K562 (cell line): Measurements from ENCODE around the gene PODNL1. TPM values are rescaled to one million over a fixed set of nuclear protein-coding genes. Genes with fewer than 3 reads are reported as not detected.

Source experiments
- ATAC-seq: fragments of 200-7000 bp; cut with Tn5 transposase; 3 replicates; pipeline ENCODE4 v1.9.1; 2020; ENCODE audit warnings: moderate library complexity
- BruUV-seq: library from RNA; stranded (reverse); fragments of 400-500 nt; replicated peaks from 2 replicates; lab custom pipeline; 2021; lab: Mats Ljungman, UMichigan
- CTCF ChIA-PET: fragments of 300-600 bp; formaldehyde crosslinking; extraction: SDS; loops from one replicate; lab custom pipeline; 2021; ENCODE audit warnings: low intra/inter-chr PET ratio; lab: Yijun Ruan, JAX
- POLR2A ChIA-PET: fragments of 300-600, 350-650 bp; sonication (Branson Sonifier 250); formaldehyde crosslinking; extraction: SDS; loops from one replicate; lab custom pipeline; 2021; ENCODE audit warnings: antibody characterized with exemption, inconsistent platforms; lab: Yijun Ruan, JAX
- DNase-seq, 4 experiments: peaks; one replicate each; pipeline versions ENCODE4 v3.0.0 to v3.0.0-alpha.2; 2011 to 2018; ENCODE audit warnings: low spot score in 3 of 4, mixed read lengths in 3 of 4; ENCODE audit errors: extremely low read depth in 1 of 4
- FAIRE-seq: peaks from 2 replicates; lab custom pipeline; 2011; peaks lifted over from hg19 to GRCh38; lab: Jason Lieb, UNC
- H2AFZ ChIP-seq: 2 replicates; pipeline ENCODE4 v1.6.0; 2011; ENCODE audit warnings: low read depth, low read length, control low read depth, inconsistent platforms
- H3K27ac ChIP-seq: fragments of 200-600 bp; 3 replicates; pipeline ENCODE4 v1.8.0; 2011; ENCODE audit warnings: low read depth, mild to moderate bottlenecking, control low read depth, inconsistent platforms, low read length, moderate library complexity, mixed read lengths; ENCODE audit errors: extremely low read depth
- H3K27me3 ChIP-seq, 2 experiments: fragments of 300-600 bp in 1 of 2; 2 replicates in 1 of 2; 3 replicates in 1 of 2; pipeline versions ENCODE4 v1.6.0 to v1.8.0; 2011; ENCODE audit warnings: inconsistent platforms in 2 of 2, low read length in 2 of 2, mild to moderate bottlenecking in 1 of 2, mixed read lengths in 1 of 2, moderate library complexity in 1 of 2; ENCODE audit not compliant: control insufficient read depth in 2 of 2, insufficient read depth in 2 of 2
- H3K36me3 ChIP-seq: fragments of 300-600 bp; 3 replicates; pipeline ENCODE4 v1.8.0; 2011; ENCODE audit warnings: mild to moderate bottlenecking, low read length, inconsistent platforms; ENCODE audit not compliant: control insufficient read depth, insufficient read depth
- H3K4me1 ChIP-seq, 2 experiments: fragments of 200-600 bp in 1 of 2; replicated peaks in 1 of 2; 2 replicates in 1 of 2; 3 replicates in 1 of 2; pipeline versions ENCODE4 v1.5.1 to v1.8.0; 2011; ENCODE audit warnings: inconsistent platforms in 2 of 2, low read length in 2 of 2, mild to moderate bottlenecking in 1 of 2, mixed read lengths in 1 of 2, moderate library complexity in 1 of 2; ENCODE audit not compliant: control insufficient read depth in 2 of 2, insufficient read depth in 2 of 2
- H3K4me2 ChIP-seq: 2 replicates; pipeline ENCODE4 v1.6.1; 2011; ENCODE audit warnings: low read length, control low read depth, inconsistent platforms, mixed read lengths; ENCODE audit not compliant: insufficient read depth
- H3K4me3 ChIP-seq: fragments of 200-600 bp; sonication (generic), shearing (Covaris generic); 2 replicates; pipeline ENCODE4 v1.5.1; 2016; ENCODE audit warnings: control low read depth, inconsistent platforms
- H3K79me2 ChIP-seq: fragments of 200-600 bp; 3 replicates; pipeline ENCODE4 v1.8.0; 2011; ENCODE audit warnings: low read length, inconsistent platforms; ENCODE audit not compliant: control insufficient read depth, insufficient read depth
- H3K9ac ChIP-seq, 2 experiments: 2 replicates each; pipeline versions ENCODE4 v1.6.0 to v1.6.1; 2011; ENCODE audit warnings: low read depth in 2 of 2, low read length in 2 of 2, control low read depth in 1 of 2, inconsistent platforms in 1 of 2, mild to moderate bottlenecking in 1 of 2, mixed read lengths in 1 of 2; ENCODE audit not compliant: insufficient read depth in 1 of 2
- H3K9me1 ChIP-seq: one replicate; pipeline ENCODE4 v1.6.0; 2011; ENCODE audit warnings: inconsistent platforms, mild to moderate bottlenecking, low read length, moderate library complexity; ENCODE audit not compliant: control insufficient read depth, insufficient read depth
- H3K9me3 ChIP-seq: replicated peaks from 2 replicates; pipeline ENCODE4 v1.5.1; 2011; ENCODE audit warnings: low read depth, low read length, inconsistent platforms; ENCODE audit not compliant: control insufficient read depth, insufficient read depth
- H4K20me1 ChIP-seq: replicated peaks from 2 replicates; pipeline ENCODE4 v1.6.1; 2011; ENCODE audit warnings: low read length, inconsistent platforms, mixed read lengths; ENCODE audit not compliant: control insufficient read depth, insufficient read depth
- CEBPG ChIP-seq, 3 experiments: fragments of 200-800 bp in 1 of 3; sonication (Bioruptor generic) in 1 of 3; sonication (generic) in 1 of 3; formaldehyde crosslinking in 1 of 3; IDR thresholded peaks in 2 of 3; conservative IDR thresholded peaks in 1 of 3; 2 replicates each; pipeline versions ENCODE4 v1.6.1 to v1.8.0; 2016 to 2022; ENCODE audit warnings: missing compliant biosample characterization in 2 of 3, missing genetic modification characterization in 2 of 3, mild to moderate bottlenecking in 1 of 3, missing genetic modification reagents in 1 of 3
- DIDO1 ChIP-seq: fragments of 450-650 bp; IDR thresholded peaks from 2 replicates; pipeline ENCODE4 v1.6.1; 2016; ENCODE audit warnings: low read depth, missing biosample characterization, missing genetic modification characterization
- MED1 ChIP-seq: sonication (generic); formaldehyde crosslinking; IDR thresholded peaks from 2 replicates; pipeline ENCODE4 v1.8.1; 2023; ENCODE audit warnings: missing genetic modification reagents, borderline replicate concordance
- NCOR1 ChIP-seq: fragments of 450-650 bp; IDR thresholded peaks from 2 replicates; pipeline ENCODE4 v1.6.1; 2016; ENCODE audit warnings: mild to moderate bottlenecking, moderate library complexity
- PHF8 ChIP-seq: fragments of 200-600 bp; sonication (generic); IDR thresholded peaks from 2 replicates; pipeline ENCODE4 v1.6.1; 2012; ENCODE audit warnings: mixed run types, mild to moderate bottlenecking, inconsistent platforms, low read length, moderate library complexity, borderline replicate concordance
- REST ChIP-seq, 2 experiments: fragments of 450-650 bp; formaldehyde crosslinking in 1 of 2; IDR thresholded peaks; 2 replicates each; pipeline versions ENCODE4 v1.4.0 to v1.6.1; 2014 to 2020; ENCODE audit warnings: mild to moderate bottlenecking in 2 of 2, borderline replicate concordance in 1 of 2, low read depth in 1 of 2
- SMAD3 ChIP-seq: fragments of 450-650 bp; formaldehyde crosslinking; conservative IDR thresholded peaks from 2 replicates; pipeline ENCODE4 v1.4.0; 2020; ENCODE audit warnings: mild to moderate bottlenecking
- SMARCA4 ChIP-seq: fragments of 450-650 bp; IDR thresholded peaks from 2 replicates; pipeline ENCODE4 v1.6.1; 2016
- ZBTB26 ChIP-seq: fragments of 450-650 bp; formaldehyde crosslinking; IDR thresholded peaks from 2 replicates; pipeline ENCODE4 v1.4.0; 2022; ENCODE audit warnings: missing genetic modification characterization
- ZNF644 ChIP-seq: fragments of 200-800 bp; sonication (Bioruptor generic); IDR thresholded peaks from 2 replicates; pipeline ENCODE4 v1.6.1; 2016; ENCODE audit warnings: low read depth, missing genetic modification characterization, missing compliant biosample characterization
- WGBS: fragments of 100-300 bp; shearing (Covaris generic); methylation state at CpG from one replicate; pipeline ENCODE4 v1.1.6; 2016; ENCODE audit warnings: low coverage, mixed read lengths; ENCODE audit not compliant: insufficient coverage; ENCODE audit errors: missing lambda C conversion rate; 5-methylcytosine and 5-hydroxymethylcytosine counted together
- in situ Hi-C: fragments of 300-500 bp; cut with MboI; formaldehyde crosslinking; loops from 4 replicates; pipeline ENCODE4 v1.15.0; 2018; ENCODE audit warnings: inconsistent platforms, mixed read lengths
- intact Hi-C: fragments of 100-400 bp; cut with micrococcal nuclease; formaldehyde crosslinking; loops from 2 replicates; pipeline ENCODE4 v1.14.2; 2022
- polyA plus RNA-seq, 8 experiments: library from polyadenylated mRNA; depleted of rRNA in 4 of 8; stranded (reverse) in 5 of 8; unstranded in 3 of 8; fragments of >200 nt; fragmentation: Nextera tagmentation in 2 of 8; fragmentation: Illumina TruSeq in 1 of 8; extraction: Ambion mirVana in 2 of 8; extraction: Trizol in 1 of 8; gene quantifications; 2 replicates each; pipeline versions ENCODE4 v1.2.1 to v1.2.3, GENCODE V29; 2011 to 2014; ENCODE audit warnings: inconsistent platforms in 1 of 8, missing spikeins in 1 of 8
- total RNA-seq, 7 experiments: library from RNA; depleted of rRNA in 6 of 7; stranded (reverse); fragments of >200 nt in 6 of 7; fragmentation: Illumina TruSeq in 2 of 7; extraction: Trizol in 2 of 7; gene quantifications; 2 replicates each; pipeline versions ENCODE4 v1.2.1 to v1.2.3, GENCODE V29; 2011 to 2021; ENCODE audit warnings: low replicate concordance in 1 of 7

Gene PODNL1
- total and polyA plus RNA-seq, 9 of the 15 experiments (the other 6 are each of a cell fraction or from before 2014, with no cell fraction given), result 0.18 to 0.47 (median 0.23) TPM; not detected in 3

DNA sequence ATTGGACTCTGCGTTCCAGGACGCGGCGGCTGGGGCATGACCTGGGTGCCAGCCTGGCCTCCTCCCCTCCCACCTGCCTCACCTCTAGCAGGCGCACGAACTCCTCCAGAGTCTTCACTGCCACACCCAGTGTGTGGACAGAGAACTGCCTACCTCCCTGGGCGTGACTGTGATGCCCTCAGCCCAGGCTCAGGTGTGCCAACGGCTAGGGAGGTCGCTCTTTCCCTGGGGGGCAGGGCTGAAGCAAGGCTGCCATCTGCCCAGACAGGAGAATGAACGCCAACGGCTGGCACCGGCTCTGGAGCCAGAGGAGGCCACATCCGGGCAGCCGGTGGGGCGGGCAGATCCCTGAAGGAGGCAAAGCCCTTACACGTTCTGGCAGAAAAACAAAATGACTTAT is 49.9 kb downstream of the PODNL1 start (continued):
- TF ChIP-seq CEBPG (CRISPR knock-in tag; IDR thresholded peaks at IDR 0.05), result no peak
- TF ChIP-seq CEBPG (tag; conservative IDR thresholded peaks at IDR 0.05 in 1 of 2, IDR thresholded peaks at IDR 0.05 in 1 of 2), result no peak

DNA sequence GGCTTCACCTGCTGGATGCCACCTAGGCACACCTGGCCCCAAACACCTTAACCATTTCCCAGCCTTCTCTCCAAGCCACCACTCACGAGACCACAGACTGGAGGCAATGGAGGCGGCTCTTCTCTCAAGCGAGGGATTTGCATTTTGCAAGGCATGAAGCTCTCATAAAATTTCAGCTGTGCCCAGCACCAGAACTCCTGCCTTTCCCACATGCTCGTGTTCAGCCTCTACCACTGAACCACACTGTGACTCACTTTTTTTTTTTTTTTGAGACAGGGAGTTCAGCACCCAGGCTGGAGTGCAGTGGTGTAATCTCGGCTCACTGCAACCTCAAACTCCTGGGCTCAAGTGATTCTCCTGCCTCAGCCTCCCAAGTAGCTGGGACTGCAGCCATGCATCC is 50.7 kb downstream of the PODNL1 start:
- H3K4me2 ChIP-seq, result no peak overlapping the region; the same call in 1 of the 2 replicates
- H3K27me3 ChIP-seq, result no peaks in the 10 kb centered on the region
- no peaks in the 10 kb centered on the region for H3K9me1 ChIP-seq
- BruUV-seq, result no TSS peak
- H3K9me3 ChIP-seq, result no peaks in the 10 kb centered on the region
- no peaks in the 10 kb centered on the region for H3K36me3 ChIP-seq
- H3K4me1 ChIP-seq, result peaks cover 4 to 52% of the 10 kb centered on the region in 2 experiments; a peak in 4 of 5 replicates
- ChIA-PET POLR2A (interaction anchor here (1.0 kb wide), 1 partner anchor 248 kb away, joined by 4 read pairs; no protein-coding TSS in a partner anchor), CTCF (no interaction called here)
- no peak for FAIRE-seq
- peak; percentile 20 for ATAC-seq
- H2AFZ ChIP-seq, result peak overlapping the region; percentile 46; the same call in 1 of the 2 replicates
- in situ Hi-C loops, result no loop called here
- no peaks in the 10 kb centered on the region for H4K20me1 ChIP-seq
- no peak overlapping the region for H3K4me3 ChIP-seq
- WGBS, result 43% methylated on average over 5 of the region's 5 CpGs
- H3K79me2 ChIP-seq, result no peaks in the 10 kb centered on the region
- intact Hi-C loops, result no loop called here
- H3K9ac ChIP-seq, result peak overlapping the region in 1 of 2 experiments; percentile 77; a peak in 1 of 4 replicates
- H3K27ac ChIP-seq, result no peak overlapping the region
- no peak for DNase-seq
- no peak for TF ChIP-seq ZNF644
- no peak for TF ChIP-seq SMARCA4
- TF ChIP-seq MED1, result no peak
- no peak for TF ChIP-seq DIDO1
- no peak for TF ChIP-seq REST (IDR thresholded peaks at IDR 0.05; ENCODE audit: borderline replicate concordance)
- no peak for TF ChIP-seq REST (CRISPR knock-in tag; IDR thresholded peaks at IDR 0.05; ENCODE audit: low read depth)
- TF ChIP-seq NCOR1, result no peak
- TF ChIP-seq SMAD3, result no peak
- TF ChIP-seq ZBTB26 (CRISPR knock-in tag), result no peak
- TF ChIP-seq PHF8, result no peak
